HEK293 (cell line): ENCODE results near the gene DENND11.

Source experiments
- AEBP2 ChIP-seq: fragments of 450-650 bp; formaldehyde crosslinking; IDR thresholded peaks from 2 replicates; pipeline ENCODE4 v1.5.1; 2016; ENCODE audit warnings: missing biosample characterization, missing genetic modification characterization, borderline replicate concordance
- ATF2 ChIP-seq: fragments of 450-650 bp; formaldehyde crosslinking; IDR thresholded peaks from 2 replicates; pipeline ENCODE4 v1.5.1; 2016; ENCODE audit warnings: missing biosample characterization, missing genetic modification characterization, low read depth
- CTCF ChIP-seq: fragments of 450-650 bp; formaldehyde crosslinking; IDR thresholded peaks from 2 replicates; pipeline ENCODE4 v1.5.1; 2016; ENCODE audit warnings: missing biosample characterization, missing genetic modification characterization
- GLI4 ChIP-seq: fragments of 450-650 bp; formaldehyde crosslinking; IDR thresholded peaks from 2 replicates; pipeline ENCODE4 v1.5.1; 2016; ENCODE audit warnings: missing biosample characterization, missing genetic modification characterization
- HOXA7 ChIP-seq: sonication (generic); formaldehyde crosslinking; IDR thresholded peaks from 2 replicates; pipeline ENCODE4 v1.8.1; 2022; ENCODE audit warnings: missing genetic modification reagents, borderline replicate concordance
- KLF1 ChIP-seq: fragments of 450-650 bp; formaldehyde crosslinking; IDR thresholded peaks from 2 replicates; pipeline ENCODE4 v1.5.1; 2016; ENCODE audit warnings: missing biosample characterization, missing genetic modification characterization
- KLF9 ChIP-seq: fragments of 450-650 bp; formaldehyde crosslinking; IDR thresholded peaks from 2 replicates; pipeline ENCODE4 v1.5.1; 2016; ENCODE audit warnings: missing biosample characterization, missing genetic modification characterization, low read depth
- PRDM4 ChIP-seq: fragments of 450-650 bp; formaldehyde crosslinking; IDR thresholded peaks from 2 replicates; pipeline ENCODE4 v1.5.1; 2017; ENCODE audit warnings: missing biosample characterization, missing genetic modification characterization
- RBAK ChIP-seq: fragments of 450-650 bp; formaldehyde crosslinking; IDR thresholded peaks from 2 replicates; pipeline ENCODE4 v1.5.1; 2016; ENCODE audit warnings: missing biosample characterization, missing genetic modification characterization
- TCF7L2 ChIP-seq: IDR thresholded peaks from 2 replicates; pipeline ENCODE4 v1.6.1; 2011; ENCODE audit warnings: low read depth, mild to moderate bottlenecking, inconsistent platforms, low read length, moderate library complexity, borderline replicate concordance
- ZNF274 ChIP-seq, 2 experiments: fragments of 200-500 bp in 1 of 2; fragments of 450-650 bp in 1 of 2; sonication (Bioruptor generic) in 1 of 2; formaldehyde crosslinking in 1 of 2; IDR thresholded peaks; 2 replicates each; pipeline versions ENCODE4 v1.5.1 to v1.6.1; 2014 to 2016; ENCODE audit warnings: borderline replicate concordance in 1 of 2, inconsistent platforms in 1 of 2, low read length in 1 of 2, missing biosample characterization in 1 of 2, missing genetic modification characterization in 1 of 2
- ZNF639 ChIP-seq: fragments of 450-650 bp; formaldehyde crosslinking; IDR thresholded peaks from 2 replicates; pipeline ENCODE4 v1.5.1; 2016; ENCODE audit warnings: missing biosample characterization, missing genetic modification characterization
- ZNF660 ChIP-seq: fragments of 450-650 bp; IDR thresholded peaks from 2 replicates; pipeline ENCODE4 v1.5.1; 2018; ENCODE audit warnings: missing biosample characterization, mild to moderate bottlenecking, missing genetic modification characterization
- ZNF843 ChIP-seq: fragments of 450-650 bp; formaldehyde crosslinking; IDR thresholded peaks from 2 replicates; pipeline ENCODE4 v1.5.1; 2016; ENCODE audit warnings: missing biosample characterization, missing genetic modification characterization

GRCh38 chr7:141699860-141700259 lies 2.1 kb downstream of the DENND11 start:
- TF ChIP-seq KLF9 (tag by site-specific recombination) (no peak), ZNF639 (tag by site-specific recombination) (no peak), CTCF (tag by site-specific recombination) (no peak), RBAK (no peak), ZNF274 (IDR thresholded peaks at IDR 0.05; ENCODE audit: low read length) (no peak), ZNF274 (tag by site-specific recombination; IDR thresholded peaks at IDR 0.05; ENCODE audit: borderline replicate concordance) (no peak), ZNF660 (no peak), HOXA7 (CRISPR knock-in tag) (no peak), AEBP2 (tag by site-specific recombination) (no peak), ATF2 (tag by site-specific recombination) (no peak), GLI4 (no peak), TCF7L2 (no peak), PRDM4 (tag by site-specific recombination) (no peak), ZNF843 (tag by site-specific recombination) (no peak), KLF1 (tag by site-specific recombination) (no peak)
